AG04449 (cell line): ENCODE data around the gene TTC33.

ENCODE experiments used
- CTCF ChIA-PET: fragments of 350-600 bp; formaldehyde crosslinking; extraction: SDS; loops from one replicate; lab custom pipeline; 2021; ENCODE audit warnings: antibody characterized with exemption; lab: Yijun Ruan, JAX
- POLR2A ChIA-PET: fragments of 400-600, 350-600 bp; formaldehyde crosslinking; extraction: SDS; loops from one replicate; lab custom pipeline; 2020; ENCODE audit warnings: antibody characterized with exemption, inconsistent platforms; lab: Yijun Ruan, JAX
- DNase-seq: peaks from one replicate; pipeline ENCODE4 v3.0.0-alpha.2; 2010; ENCODE audit warnings: low read depth, low spot score
- H3K4me3 ChIP-seq: 2 replicates; pipeline ENCODE4 v1.5.1; 2011; ENCODE audit warnings: low read depth, mild to moderate bottlenecking, control low read depth, low read length
- TF ChIP-seq, protein P1 (sequence below): IDR thresholded peaks from one replicate; pipeline ENCODE4 v1.5.1; 2011; ENCODE audit warnings: mild to moderate bottlenecking, moderate library complexity, low read length, control low read depth, inconsistent platforms; ENCODE audit not compliant: insufficient read depth; ENCODE audit errors: missing control alignments

The TTC33 gene

DNA sequence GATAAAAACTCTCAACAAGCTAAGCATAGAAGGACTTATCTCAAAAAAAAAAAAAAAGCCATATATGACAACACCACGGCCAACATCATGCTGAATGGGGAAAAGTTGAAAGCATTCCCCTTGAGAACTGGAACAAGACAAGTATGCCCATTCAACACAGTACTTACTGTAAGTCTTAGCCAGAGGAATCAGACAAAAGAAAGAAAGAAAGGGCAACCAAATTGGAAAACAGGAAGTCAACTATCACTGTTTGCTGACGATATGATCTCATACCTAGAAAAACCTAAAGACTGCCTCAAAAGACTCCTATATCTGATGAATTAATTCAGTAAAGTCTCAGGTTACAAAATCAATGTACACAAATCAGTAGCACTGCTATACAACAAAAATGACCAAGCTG, 100.6 kb downstream of the TTC33 start:
- ChIA-PET POLR2A (no interaction called here), CTCF (no interaction called here)
- TF ChIP-seq, protein P1, sequence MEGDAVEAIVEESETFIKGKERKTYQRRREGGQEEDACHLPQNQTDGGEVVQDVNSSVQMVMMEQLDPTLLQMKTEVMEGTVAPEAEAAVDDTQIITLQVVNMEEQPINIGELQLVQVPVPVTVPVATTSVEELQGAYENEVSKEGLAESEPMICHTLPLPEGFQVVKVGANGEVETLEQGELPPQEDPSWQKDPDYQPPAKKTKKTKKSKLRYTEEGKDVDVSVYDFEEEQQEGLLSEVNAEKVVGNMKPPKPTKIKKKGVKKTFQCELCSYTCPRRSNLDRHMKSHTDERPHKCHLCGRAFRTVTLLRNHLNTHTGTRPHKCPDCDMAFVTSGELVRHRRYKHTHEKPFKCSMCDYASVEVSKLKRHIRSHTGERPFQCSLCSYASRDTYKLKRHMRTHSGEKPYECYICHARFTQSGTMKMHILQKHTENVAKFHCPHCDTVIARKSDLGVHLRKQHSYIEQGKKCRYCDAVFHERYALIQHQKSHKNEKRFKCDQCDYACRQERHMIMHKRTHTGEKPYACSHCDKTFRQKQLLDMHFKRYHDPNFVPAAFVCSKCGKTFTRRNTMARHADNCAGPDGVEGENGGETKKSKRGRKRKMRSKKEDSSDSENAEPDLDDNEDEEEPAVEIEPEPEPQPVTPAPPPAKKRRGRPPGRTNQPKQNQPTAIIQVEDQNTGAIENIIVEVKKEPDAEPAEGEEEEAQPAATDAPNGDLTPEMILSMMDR: no peak
- no peak overlapping the region for H3K4me3 ChIP-seq
- DNase-seq: no peak

DNA sequence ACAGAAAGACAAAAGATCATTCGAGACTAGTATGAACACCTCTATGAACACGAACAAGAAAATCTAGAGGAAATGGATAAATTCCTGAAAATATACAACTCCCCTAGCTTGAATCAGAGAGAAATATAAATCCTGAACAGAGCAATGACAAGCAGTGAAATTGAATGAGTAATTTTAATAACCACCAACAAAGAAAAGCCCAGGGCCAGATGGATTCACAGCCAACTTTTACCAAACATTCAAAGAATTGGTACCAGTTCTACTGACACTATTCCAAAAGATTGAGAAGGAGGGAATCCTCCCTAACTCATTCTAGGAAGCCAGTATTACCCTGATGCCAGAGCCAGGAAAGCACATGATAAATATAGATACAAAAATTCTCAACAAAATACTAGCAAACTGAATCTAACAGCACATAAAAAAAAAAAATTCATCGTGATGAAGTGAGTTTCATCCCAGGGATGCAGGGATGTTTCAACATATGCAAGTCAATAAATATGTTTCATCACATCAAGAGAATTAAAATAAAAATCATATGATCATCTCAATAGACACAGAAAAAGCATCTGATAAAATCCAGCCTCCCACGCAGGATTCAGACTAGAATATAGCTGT, 101.3 kb downstream of the TTC33 start:
- TF ChIP-seq, protein P1: no peak
- no peak for DNase-seq
- ChIA-PET POLR2A (no interaction called here), CTCF (no interaction called here)
- no peak overlapping the region for H3K4me3 ChIP-seq

DNA sequence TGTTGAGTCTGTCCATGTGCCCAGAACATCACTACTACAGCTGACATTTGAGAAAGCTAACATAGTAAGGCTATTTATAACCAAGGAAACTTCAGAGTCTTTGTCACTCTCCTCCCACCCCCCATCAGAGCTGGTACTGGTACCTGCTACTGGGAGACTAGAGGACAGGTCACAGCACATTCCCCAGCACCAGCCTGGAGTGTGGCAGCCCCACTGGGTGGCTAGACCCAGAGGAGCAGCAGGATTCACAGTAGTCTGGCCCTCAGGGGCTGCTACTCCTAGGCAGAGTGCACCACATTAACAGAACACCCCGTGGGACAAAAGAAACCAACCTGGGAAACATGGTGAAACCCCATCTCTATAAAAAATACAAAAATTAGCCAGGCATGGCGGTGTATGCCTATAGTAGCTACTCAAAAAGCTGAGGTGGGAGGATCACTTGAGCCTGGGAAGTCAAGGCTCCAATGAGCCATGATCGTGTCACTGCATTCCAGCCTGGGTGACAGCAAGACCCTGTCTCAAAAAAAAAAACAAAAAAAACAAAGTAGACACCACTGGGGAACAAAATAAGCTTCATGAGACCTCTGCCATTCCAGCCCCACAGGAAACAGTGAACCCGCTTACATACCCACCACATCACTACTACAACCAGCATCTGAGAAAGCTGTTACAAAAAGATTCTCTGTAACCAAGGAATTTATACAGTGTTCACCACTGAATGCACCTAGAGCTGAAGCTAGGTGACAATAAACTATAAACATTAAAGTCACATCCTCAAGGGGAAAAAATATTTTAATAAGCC, 102.3 kb downstream of the TTC33 start:
- ChIA-PET CTCF (no interaction called here), POLR2A (no interaction called here)
- H3K4me3 ChIP-seq: no peak overlapping the region
- DNase-seq: no peak
- TF ChIP-seq, protein P1: no peak

DNA sequence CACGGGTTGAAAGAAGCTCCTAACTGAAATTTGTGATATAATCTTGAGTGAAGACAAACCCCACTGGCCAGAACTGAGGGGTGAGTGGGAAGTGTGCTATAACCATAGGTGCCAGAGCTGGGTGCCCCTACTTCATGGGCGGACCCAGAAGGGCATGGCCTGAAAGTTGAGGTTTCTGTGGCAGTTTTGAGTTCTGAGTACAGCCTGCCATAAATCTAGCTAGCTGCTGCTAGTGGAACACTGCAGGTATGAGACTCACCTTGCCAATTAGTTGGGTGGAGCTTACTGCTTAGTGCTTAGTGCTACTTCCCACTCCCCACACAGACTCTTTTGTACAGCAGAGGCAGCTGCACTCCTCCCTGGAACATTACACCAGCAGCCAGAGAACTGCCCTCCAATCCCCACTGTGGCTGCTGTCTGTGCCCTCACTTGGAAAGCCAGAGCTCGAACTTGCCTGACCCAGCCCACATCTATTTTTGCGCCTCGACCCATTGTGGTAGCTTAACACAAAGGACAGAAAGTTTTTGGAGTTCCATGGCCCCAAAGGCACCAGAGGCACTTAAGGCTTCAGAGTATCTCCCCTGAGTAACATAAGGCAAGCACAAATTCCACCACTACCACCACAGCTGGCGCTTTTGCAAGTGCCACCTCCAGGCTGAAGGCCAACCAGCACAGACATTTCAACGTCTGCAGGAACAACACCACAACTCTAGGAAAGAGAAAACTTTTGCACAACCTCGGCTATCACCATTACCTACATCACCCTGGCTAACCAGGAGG, 103.1 kb downstream of the TTC33 start:
- POLR2A ChIA-PET: no interaction called here
- TF ChIP-seq, protein P1: no peak
- H3K4me3 ChIP-seq: no peak overlapping the region
- DNase-seq: no peak
- CTCF ChIA-PET: no interaction called here

DNA sequence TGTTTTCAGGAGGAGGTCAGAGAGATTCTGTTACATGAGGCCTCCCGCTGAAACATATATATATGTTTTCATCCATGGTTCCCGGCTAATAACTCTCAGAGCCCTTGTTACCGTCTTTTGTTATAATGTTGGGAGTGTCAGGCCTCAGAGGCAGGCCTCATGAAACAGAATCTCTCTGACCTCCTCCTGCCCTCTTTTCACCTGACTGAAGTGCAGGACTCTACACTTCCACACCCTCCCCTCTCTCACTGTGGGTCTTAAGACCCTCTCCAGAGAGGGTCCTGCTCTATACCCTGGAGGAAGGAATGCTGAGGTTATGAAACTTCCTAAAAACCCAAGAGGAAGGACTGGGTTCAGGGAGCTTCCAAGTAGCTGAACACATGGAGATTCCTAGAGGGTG, 104.6 kb downstream of the TTC33 start:
- ChIA-PET CTCF (no interaction called here), POLR2A (no interaction called here)
- TF ChIP-seq, protein P1: no peak

DNA sequence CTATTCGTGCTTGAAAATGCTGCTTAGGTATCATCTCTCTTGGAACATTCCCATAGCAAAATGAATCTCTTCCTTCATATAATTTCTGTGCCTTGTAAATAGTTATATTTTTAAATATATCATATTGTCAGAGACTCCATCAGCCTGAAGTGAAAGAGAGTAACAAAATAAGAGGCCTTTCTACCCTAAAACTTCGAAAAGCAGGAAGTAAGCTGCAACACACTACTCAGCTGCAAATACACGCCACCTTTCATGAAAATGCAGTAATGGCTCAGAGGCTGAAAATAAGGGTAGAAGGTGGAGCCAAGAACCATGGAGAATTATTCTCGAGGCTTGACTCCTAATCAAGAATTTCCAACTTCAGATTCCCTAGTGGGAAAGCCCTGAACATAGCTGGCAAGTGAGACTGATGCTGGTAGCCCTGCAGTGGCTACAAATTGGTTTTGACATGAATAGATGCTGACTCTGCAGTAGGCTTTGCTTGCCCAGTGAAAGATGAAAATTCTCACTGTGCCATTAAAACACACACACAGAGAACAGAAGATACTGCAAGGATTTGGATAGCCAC, 106.2 kb downstream of the TTC33 start:
- TF ChIP-seq, protein P1: no peak
- ChIA-PET POLR2A (no interaction called here), CTCF (no interaction called here)
- H3K4me3 ChIP-seq: no peak overlapping the region
- no peak for DNase-seq

More for the DNA sequence above, 104.6 kb downstream of the TTC33 start:
- DNase-seq: no peak
- no peak overlapping the region for H3K4me3 ChIP-seq
